HFFc6 (cell line): ENCODE results near the gene ATF5. TPM values are rescaled to one million over a fixed set of nuclear protein-coding genes. Genes with fewer than 3 reads are reported as not detected.
"Not testable (repeated sequence)": the region's sequence is repeated elsewhere in the genome, so short reads cannot be mapped to it uniquely, and the experiment has no call there.

ENCODE experiments used
- DNase-seq: peaks from one replicate; pipeline ENCODE4 v3.0.0-alpha.2; 2018
- H3K27ac Mint-ChIP-seq: 2 replicates; pipeline ENCODE4 v1.8.0; 2020; ENCODE audit warnings: mild to moderate bottlenecking, mixed read lengths
- H3K27me3 Mint-ChIP-seq: 2 replicates; pipeline ENCODE4 v1.8.0; 2021; ENCODE audit warnings: mild to moderate bottlenecking, moderate library complexity, mixed read lengths; ENCODE audit not compliant: insufficient read depth
- H3K36me3 Mint-ChIP-seq: 2 replicates; pipeline ENCODE4 v1.8.0; 2021; ENCODE audit warnings: low read depth, mixed read lengths
- H3K4me1 Mint-ChIP-seq: 2 replicates; pipeline ENCODE4 v1.8.0; 2020; ENCODE audit warnings: low read depth, mixed read lengths
- H3K4me3 Mint-ChIP-seq: 2 replicates; pipeline ENCODE4 v1.8.0; 2020; ENCODE audit warnings: mild to moderate bottlenecking, moderate library complexity, mixed read lengths
- H3K9me3 Mint-ChIP-seq: 2 replicates; pipeline ENCODE4 v1.8.0; 2020; ENCODE audit warnings: mild to moderate bottlenecking, mixed read lengths
- total RNA-seq, 6 experiments: library from RNA; stranded (reverse); fragmentation: NEBNext Ultra II Directional; extraction: Animal tissue kit (Norgen Biotek cat#: 25700); gene quantifications; 2 replicates in 1 of 6; 3 replicates in 5 of 6; pipeline ENCODE4 v1.2.3, GENCODE V29; 2021
- TF ChIP-seq, protein P1 (sequence below): fragments of 200-600 bp; sonication (generic); IDR thresholded peaks from 2 replicates; pipeline ENCODE4 v1.5.0; 2021; ENCODE audit warnings: antibody characterized with exemption, mild to moderate bottlenecking

ATF5 gene
- total RNA-seq, 6 experiments from 2014 or later, result 38.2 to 44.4 (median 41.2) TPM

DNA sequence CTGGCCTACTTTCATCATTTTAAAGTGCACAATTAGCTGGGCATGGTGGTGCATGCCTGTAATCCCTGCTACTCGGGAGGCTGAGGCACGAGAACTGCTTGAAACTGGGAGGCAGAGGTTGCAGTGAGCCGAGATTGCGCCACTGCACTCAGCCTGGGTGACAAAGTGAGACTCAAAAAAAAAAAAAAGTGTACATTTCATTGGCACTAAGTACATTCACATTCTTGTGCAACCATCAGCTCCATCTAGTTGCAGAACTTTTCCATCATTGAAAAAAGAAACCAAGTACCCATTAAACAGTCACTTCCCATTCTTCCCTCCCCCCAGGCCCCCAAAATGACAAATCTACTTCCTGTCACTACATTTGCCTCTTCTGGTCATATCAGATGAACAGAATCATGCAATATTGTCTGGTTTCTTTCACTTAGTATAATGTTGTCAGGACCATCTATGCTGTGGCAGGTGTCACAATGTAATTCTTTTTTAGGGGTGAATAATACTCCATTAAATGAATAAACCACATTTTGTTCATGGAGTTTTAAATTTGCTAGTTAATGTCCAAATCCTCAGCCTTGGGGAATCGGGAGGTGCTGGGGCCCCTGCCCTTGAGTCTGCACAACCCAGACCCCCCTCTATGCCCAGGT lies 39.4 kb downstream of the ATF5 start:
- DNase-seq, result no peak
- Mint-ChIP-seq H3K4me1 (no peaks in the 10 kb centered on the region), H3K36me3 (no peaks in the 10 kb centered on the region), H3K9me3 (no peaks in the 10 kb centered on the region), H3K27ac (no peak overlapping the region), H3K27me3 (peaks cover 23% of the 10 kb centered on the region), H3K4me3 (no peak overlapping the region)
- TF ChIP-seq, protein P1, sequence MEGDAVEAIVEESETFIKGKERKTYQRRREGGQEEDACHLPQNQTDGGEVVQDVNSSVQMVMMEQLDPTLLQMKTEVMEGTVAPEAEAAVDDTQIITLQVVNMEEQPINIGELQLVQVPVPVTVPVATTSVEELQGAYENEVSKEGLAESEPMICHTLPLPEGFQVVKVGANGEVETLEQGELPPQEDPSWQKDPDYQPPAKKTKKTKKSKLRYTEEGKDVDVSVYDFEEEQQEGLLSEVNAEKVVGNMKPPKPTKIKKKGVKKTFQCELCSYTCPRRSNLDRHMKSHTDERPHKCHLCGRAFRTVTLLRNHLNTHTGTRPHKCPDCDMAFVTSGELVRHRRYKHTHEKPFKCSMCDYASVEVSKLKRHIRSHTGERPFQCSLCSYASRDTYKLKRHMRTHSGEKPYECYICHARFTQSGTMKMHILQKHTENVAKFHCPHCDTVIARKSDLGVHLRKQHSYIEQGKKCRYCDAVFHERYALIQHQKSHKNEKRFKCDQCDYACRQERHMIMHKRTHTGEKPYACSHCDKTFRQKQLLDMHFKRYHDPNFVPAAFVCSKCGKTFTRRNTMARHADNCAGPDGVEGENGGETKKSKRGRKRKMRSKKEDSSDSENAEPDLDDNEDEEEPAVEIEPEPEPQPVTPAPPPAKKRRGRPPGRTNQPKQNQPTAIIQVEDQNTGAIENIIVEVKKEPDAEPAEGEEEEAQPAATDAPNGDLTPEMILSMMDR, result no peak

DNA sequence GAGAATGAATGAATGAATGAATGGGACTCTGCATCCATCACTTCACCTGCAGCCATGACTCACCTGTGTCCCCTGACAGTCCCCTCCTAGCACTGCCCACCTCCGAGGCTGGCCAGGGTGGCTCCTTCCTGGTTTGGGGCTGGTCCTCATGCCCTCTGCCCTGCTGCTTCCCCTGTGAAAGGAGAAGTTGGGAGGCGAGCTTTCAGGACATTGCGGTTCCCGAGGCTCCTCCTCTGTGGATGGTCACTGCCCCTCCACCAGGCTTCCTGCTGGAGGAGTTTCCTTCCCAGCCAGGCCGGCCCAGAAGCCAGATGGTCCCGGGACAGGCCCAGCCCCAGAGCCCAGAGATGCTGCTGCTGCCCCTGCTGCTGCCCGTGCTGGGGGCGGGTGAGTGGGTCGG lies 40.4 kb downstream of the ATF5 start:
- H3K27ac Mint-ChIP-seq, H3K9me3 Mint-ChIP-seq, DNase-seq, H3K4me3 Mint-ChIP-seq, H3K36me3 Mint-ChIP-seq, H3K4me1 Mint-ChIP-seq: not testable (repeated sequence)
- peaks cover 15% of the 10 kb centered on the region for H3K27me3 Mint-ChIP-seq

DNA sequence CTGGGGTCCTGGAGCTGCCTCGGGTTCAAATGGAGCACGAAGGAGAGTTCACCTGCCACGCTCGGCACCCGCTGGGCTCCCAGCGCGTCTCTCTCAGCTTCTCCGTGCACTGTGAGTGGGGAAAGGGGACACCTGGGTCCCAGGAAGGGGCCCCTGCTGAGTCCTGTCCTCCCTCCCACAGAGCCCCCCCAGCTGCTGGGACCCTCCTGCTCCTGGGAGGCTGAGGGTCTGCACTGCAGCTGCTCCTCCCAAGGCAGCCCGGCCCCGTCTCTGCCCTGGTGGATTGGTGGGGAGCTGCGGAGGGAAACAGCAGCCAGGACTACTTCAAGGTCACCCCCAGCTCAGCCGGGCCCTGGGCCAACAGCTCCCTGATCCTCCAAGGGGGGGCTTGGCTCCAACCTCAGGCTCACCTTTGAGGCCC lies 43.0 kb downstream of the ATF5 start:
- TF ChIP-seq, protein P1, result no peak
- Mint-ChIP-seq H3K27ac (no peak overlapping the region), H3K36me3 (peaks cover 4% of the 10 kb centered on the region; the same call in 1 of the 2 replicates), H3K4me3 (no peak overlapping the region), H3K9me3 (no peaks in the 10 kb centered on the region), H3K27me3 (peaks cover 12% of the 10 kb centered on the region), H3K4me1 (peaks cover 16% of the 10 kb centered on the region)
- no peak for DNase-seq

DNA sequence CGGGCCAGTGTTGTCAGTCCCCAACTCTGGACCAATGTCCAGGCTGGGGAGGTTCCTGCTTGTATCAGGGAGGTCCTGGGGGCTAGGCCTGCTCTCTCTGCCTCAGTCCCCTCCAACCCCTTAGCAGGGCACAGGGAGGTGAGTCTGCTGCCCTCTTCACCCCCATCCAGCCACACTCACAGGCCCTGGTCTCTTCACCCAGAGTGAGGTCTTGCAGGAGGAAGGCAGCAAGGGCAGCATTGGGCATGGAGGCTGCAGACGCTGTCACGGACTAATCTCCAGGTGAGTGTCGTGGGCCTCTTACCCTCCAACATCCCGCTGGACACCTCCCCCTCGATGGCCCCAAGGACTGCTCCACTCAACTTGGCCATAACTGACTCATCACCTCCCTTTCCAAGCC lies 43.8 kb downstream of the ATF5 start:
- H3K9me3 Mint-ChIP-seq, result no peaks in the 10 kb centered on the region

DNA sequence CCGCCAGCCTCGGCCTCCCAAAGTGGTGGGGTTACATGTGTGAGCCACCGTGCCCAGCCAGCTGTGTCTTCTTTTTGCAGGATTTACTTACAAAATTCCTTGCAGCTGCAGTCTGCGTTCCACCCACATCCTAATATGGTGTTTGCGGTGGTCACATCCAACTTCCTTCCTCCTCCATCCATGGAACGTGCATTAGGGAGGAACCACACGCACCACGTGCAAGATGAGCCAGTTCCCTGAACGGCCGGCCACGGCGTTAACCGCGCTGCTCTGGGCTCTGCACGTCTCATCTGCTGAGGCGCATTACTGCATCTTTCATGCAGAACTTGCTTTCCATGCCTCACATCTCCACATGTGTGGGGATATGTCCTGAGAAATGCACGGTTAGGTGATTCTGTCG lies 45.0 kb downstream of the ATF5 start:
- Mint-ChIP-seq H3K27me3 (peaks cover 7% of the 10 kb centered on the region), H3K4me3 (no peak overlapping the region), H3K36me3 (peaks cover 4% of the 10 kb centered on the region; the same call in 1 of the 2 replicates), H3K4me1 (peaks cover 17% of the 10 kb centered on the region), H3K9me3 (no peaks in the 10 kb centered on the region), H3K27ac (no peak overlapping the region)
- TF ChIP-seq, protein P1, result no peak
- DNase-seq, result no peak

More for the DNA sequence above, 43.8 kb downstream of the ATF5 start:
- H3K4me3 Mint-ChIP-seq, result no peak overlapping the region
- H3K36me3 Mint-ChIP-seq, result peaks cover 4% of the 10 kb centered on the region; the same call in 1 of the 2 replicates
- H3K4me1 Mint-ChIP-seq, result peaks cover 17% of the 10 kb centered on the region
- no peak for DNase-seq
- H3K27ac Mint-ChIP-seq, result no peak overlapping the region
- TF ChIP-seq, protein P1, result no peak
- peaks cover 12% of the 10 kb centered on the region for H3K27me3 Mint-ChIP-seq

DNA sequence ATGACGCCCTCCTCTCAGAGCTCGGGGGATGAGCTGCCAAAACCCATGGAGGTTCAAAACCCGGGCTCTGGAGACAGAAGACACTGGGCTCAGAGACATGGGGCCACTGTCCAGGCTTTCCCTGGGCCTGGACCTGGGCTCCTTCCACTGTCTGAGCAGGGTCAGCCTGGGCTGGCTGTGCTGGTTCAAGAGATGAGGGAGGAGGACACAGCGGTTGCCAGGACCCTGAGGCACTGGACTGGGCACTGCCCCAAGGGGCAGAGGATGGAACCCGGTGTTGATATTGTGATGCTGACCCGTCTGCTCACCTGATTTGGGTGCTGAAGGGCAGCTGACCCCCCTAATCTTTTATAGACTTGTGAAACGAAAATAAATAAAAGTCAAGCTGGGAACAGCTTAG lies 46.0 kb downstream of the ATF5 start:
- Mint-ChIP-seq H3K36me3 (peaks cover 4% of the 10 kb centered on the region; the same call in 1 of the 2 replicates), H3K4me1 (peaks cover 17% of the 10 kb centered on the region), H3K9me3 (no peaks in the 10 kb centered on the region), H3K4me3 (no peak overlapping the region), H3K27ac (no peak overlapping the region), H3K27me3 (peaks cover 4% of the 10 kb centered on the region)
- DNase-seq, result no peak
- TF ChIP-seq, protein P1, result no peak
